H1 (cell line): Measurements from ENCODE around the gene GLB1L2. TPM values are rescaled to one million over a fixed set of nuclear protein-coding genes. Genes with fewer than 3 reads are reported as not detected.
A peak's percentile ranks its signal among the peaks of the same experiment; 100 is the strongest.

Source experiments
- CTCF ChIA-PET: fragments of 300-600 bp; sonication (Branson Sonifier 250); formaldehyde crosslinking; loops from one replicate; lab custom pipeline; 2021; ENCODE audit not compliant: partially characterized antibody; lab: Charles Lee
- POLR2A ChIA-PET: fragments of 300-600 bp; sonication (Branson Sonifier 250); formaldehyde crosslinking; loops from one replicate; lab custom pipeline; 2021; ENCODE audit warnings: inconsistent platforms; ENCODE audit not compliant: partially characterized antibody; lab: Charles Lee
- DNase-seq, 2 experiments: peaks; one replicate each; pipeline versions ENCODE4 v3.0.0 to v3.0.0-alpha.2; 2010 to 2022; ENCODE audit warnings: low spot score in 2 of 2, low read depth in 1 of 2, mixed read lengths in 1 of 2
- FAIRE-seq: peaks from 2 replicates; lab custom pipeline; 2011; peaks lifted over from hg19 to GRCh38; lab: Jason Lieb, UNC
- H2AFZ ChIP-seq: 2 replicates; pipeline ENCODE4 v1.8.1; 2012; ENCODE audit warnings: low read length, inconsistent platforms
- H2AK5ac ChIP-seq: 2 replicates; pipeline ENCODE4 v1.6.1; 2013; ENCODE audit warnings: low read depth, low read length
- H2BK120ac ChIP-seq: replicated peaks from 2 replicates; pipeline ENCODE3; 2013; ENCODE audit warnings: low read depth, low read length, inconsistent platforms
- H2BK12ac ChIP-seq: 2 replicates; pipeline ENCODE4 v1.6.1; 2013; ENCODE audit warnings: low read depth, low read length
- H2BK15ac ChIP-seq: 2 replicates; pipeline ENCODE4 v1.6.1; 2013; ENCODE audit warnings: low read length
- H2BK20ac ChIP-seq: 2 replicates; pipeline ENCODE4 v1.6.1; 2013; ENCODE audit warnings: low read length
- H2BK5ac ChIP-seq: 2 replicates; pipeline ENCODE4 v1.6.1; 2013; ENCODE audit warnings: low read depth, low read length
- H3K14ac ChIP-seq: 2 replicates; pipeline ENCODE4 v1.6.1; 2013; ENCODE audit warnings: inconsistent platforms; ENCODE audit not compliant: insufficient read length
- H3K18ac ChIP-seq: 2 replicates; pipeline ENCODE4 v1.6.1; 2013; ENCODE audit warnings: low read length; ENCODE audit errors: extremely low read depth
- H3K23ac ChIP-seq: 2 replicates; pipeline ENCODE4 v1.6.1; 2013; ENCODE audit warnings: inconsistent platforms; ENCODE audit not compliant: insufficient read length
- H3K23me2 ChIP-seq: 2 replicates; pipeline ENCODE4 v1.6.1; 2013; ENCODE audit warnings: low read depth, low read length
- H3K27ac ChIP-seq: 2 replicates; pipeline ENCODE4 v1.6.1; 2011; ENCODE audit warnings: low read depth, low read length, inconsistent platforms
- H3K27me3 ChIP-seq, 4 experiments: replicated peaks in 1 of 4; 1 replicate in 1 of 4; 2 replicates in 3 of 4; pipeline versions ENCODE4 v1.6.1 to v1.8.1; 2011 to 2013; ENCODE audit warnings: low read length in 3 of 4, mild to moderate bottlenecking in 3 of 4, inconsistent platforms in 2 of 4, mixed read lengths in 2 of 4, moderate library complexity in 1 of 4; ENCODE audit not compliant: control insufficient read depth in 3 of 4, insufficient read depth in 3 of 4; ENCODE audit errors: extremely low read depth in 1 of 4
- H3K36me3 ChIP-seq, 4 experiments: 2 replicates each; pipeline versions ENCODE4 v1.6.1 to v1.8.1; 2011 to 2013; ENCODE audit warnings: mild to moderate bottlenecking in 4 of 4, low read length in 3 of 4, moderate library complexity in 2 of 4, control low read depth in 1 of 4, inconsistent platforms in 1 of 4; ENCODE audit not compliant: insufficient read depth in 4 of 4, control insufficient read depth in 2 of 4
- H3K4ac ChIP-seq: replicated peaks from 2 replicates; pipeline ENCODE3; 2013; ENCODE audit warnings: low read length, low read depth, mixed read lengths, inconsistent platforms; ENCODE audit not compliant: insufficient read length
- H3K4me1 ChIP-seq, 4 experiments: replicated peaks in 1 of 4; 1 replicate in 1 of 4; 2 replicates in 3 of 4; pipeline versions ENCODE4 v1.6.1 to v1.8.1; 2011 to 2013; ENCODE audit warnings: low read length in 3 of 4, inconsistent platforms in 2 of 4, mixed read lengths in 1 of 4; ENCODE audit not compliant: insufficient read depth in 4 of 4, control insufficient read depth in 3 of 4
- H3K4me2 ChIP-seq, 2 experiments: 2 replicates each; pipeline versions ENCODE4 v1.6.1 to v1.8.1; 2011 to 2013; ENCODE audit warnings: low read depth in 2 of 2, low read length in 2 of 2, control low read depth in 1 of 2, inconsistent platforms in 1 of 2, mild to moderate bottlenecking in 1 of 2; ENCODE audit not compliant: insufficient read depth in 1 of 2
- H3K4me3 ChIP-seq, 4 experiments: fragments of 200-600, 300-600 bp in 1 of 4; sonication (generic), shearing (Covaris generic), sonication (Bioruptor Twin) in 1 of 4; 2 replicates each; pipeline versions ENCODE4 v1.5.1 to v1.8.1; 2011 to 2016; ENCODE audit warnings: low read length in 4 of 4, low read depth in 3 of 4, control low read depth in 2 of 4, inconsistent platforms in 2 of 4, mild to moderate bottlenecking in 2 of 4, mixed read lengths in 1 of 4, moderate library complexity in 1 of 4; ENCODE audit not compliant: insufficient read depth in 2 of 4; ENCODE audit errors: extremely low read depth in 1 of 4
- H3K56ac ChIP-seq: replicated peaks from 2 replicates; pipeline ENCODE3; 2013; ENCODE audit warnings: low read depth, mild to moderate bottlenecking, mixed read lengths, low read length, inconsistent platforms; ENCODE audit not compliant: insufficient read length
- H3K79me1 ChIP-seq: 2 replicates; pipeline ENCODE4 v1.6.1; 2013; ENCODE audit warnings: low read depth, low read length, control low read depth
- H3K79me2 ChIP-seq, 2 experiments: 2 replicates each; pipeline versions ENCODE4 v1.6.1 to v1.8.1; 2012 to 2013; ENCODE audit warnings: low read length in 2 of 2, mild to moderate bottlenecking in 2 of 2, inconsistent platforms in 1 of 2; ENCODE audit not compliant: insufficient read depth in 2 of 2, control insufficient read depth in 1 of 2
- H3K9ac ChIP-seq, 4 experiments: replicated peaks in 1 of 4; 1 replicate in 1 of 4; 2 replicates in 3 of 4; pipeline versions ENCODE4 v1.6.1 to v1.8.1; 2011 to 2013; ENCODE audit warnings: low read depth in 3 of 4, low read length in 3 of 4, control low read depth in 2 of 4, mild to moderate bottlenecking in 2 of 4, moderate library complexity in 2 of 4, inconsistent platforms in 1 of 4; ENCODE audit errors: extremely low read depth in 1 of 4
- H3K9me3 ChIP-seq, 2 experiments: 2 replicates each; pipeline versions ENCODE4 v1.6.1 to v1.8.1; 2012 to 2013; ENCODE audit warnings: mild to moderate bottlenecking in 2 of 2, moderate library complexity in 2 of 2, control low read depth in 1 of 2, inconsistent platforms in 1 of 2, low read depth in 1 of 2, low read length in 1 of 2, mixed read lengths in 1 of 2; ENCODE audit not compliant: insufficient read depth in 2 of 2
- H4K20me1 ChIP-seq, 2 experiments: replicated peaks in 1 of 2; 2 replicates each; pipeline versions ENCODE3 to v1.8.1; 2011 to 2013; ENCODE audit warnings: inconsistent platforms in 2 of 2, low read length in 2 of 2, mild to moderate bottlenecking in 1 of 2; ENCODE audit not compliant: insufficient read depth in 2 of 2, control insufficient read depth in 1 of 2
- H4K5ac ChIP-seq: 2 replicates; pipeline ENCODE4 v1.6.1; 2013; ENCODE audit warnings: low read length, low read depth, mixed read lengths, inconsistent platforms; ENCODE audit not compliant: insufficient read length
- H4K8ac ChIP-seq: 2 replicates; pipeline ENCODE4 v1.8.0; 2013; ENCODE audit warnings: mild to moderate bottlenecking, moderate library complexity, low read length, inconsistent platforms; ENCODE audit not compliant: insufficient read depth; ENCODE audit errors: extremely low read depth
- H4K91ac ChIP-seq: replicated peaks from 2 replicates; pipeline ENCODE3; 2013; ENCODE audit warnings: low read length, mixed read lengths, inconsistent platforms; ENCODE audit not compliant: insufficient read length
- ATF3 ChIP-seq: IDR thresholded peaks from 2 replicates; pipeline ENCODE4 v1.6.1; 2011; ENCODE audit warnings: low read depth, mild to moderate bottlenecking, low read length; ENCODE audit not compliant: insufficient read depth
- CBX8 ChIP-seq: fragments of 300-800, 300-1000 bp; sonication (generic); IDR thresholded peaks from 2 replicates; pipeline ENCODE4 v1.7.1; 2016; ENCODE audit warnings: low read depth, low read length, borderline replicate concordance
- CTCF ChIP-seq, 3 experiments: IDR thresholded peaks; 1 replicate in 2 of 3; 2 replicates in 1 of 3; pipeline versions ENCODE4 v1.5.1 to v1.6.1; 2011; ENCODE audit warnings: low read length in 3 of 3, mild to moderate bottlenecking in 3 of 3, inconsistent platforms in 2 of 3, low read depth in 1 of 3, moderate library complexity in 1 of 3; ENCODE audit not compliant: insufficient read depth in 1 of 3; ENCODE audit errors: control extremely low read depth in 1 of 3
- EP300 ChIP-seq, 2 experiments: IDR thresholded peaks; 1 replicate in 1 of 2; 2 replicates in 1 of 2; pipeline ENCODE4 v1.6.1; 2011 to 2012; ENCODE audit warnings: low read depth in 2 of 2, low read length in 2 of 2, mild to moderate bottlenecking in 2 of 2, borderline replicate concordance in 1 of 2, inconsistent platforms in 1 of 2, moderate library complexity in 1 of 2
- JUND ChIP-seq: IDR thresholded peaks from 2 replicates; pipeline ENCODE4 v1.6.1; 2011; ENCODE audit warnings: mild to moderate bottlenecking, improper control_type of control experiment, low read length
- KDM5A ChIP-seq: fragments of 200-600 bp; IDR thresholded peaks from 2 replicates; pipeline ENCODE4 v1.7.1; 2012; ENCODE audit warnings: mild to moderate bottlenecking, low read length, inconsistent platforms, mixed read lengths
- RAD21 ChIP-seq, 2 experiments: IDR thresholded peaks in 1 of 2; conservative IDR thresholded peaks in 1 of 2; 2 replicates each; pipeline ENCODE4 v1.6.1; 2011; ENCODE audit warnings: low read depth in 2 of 2, low read length in 2 of 2, improper control_type of control experiment in 1 of 2, inconsistent platforms in 1 of 2, mild to moderate bottlenecking in 1 of 2, moderate library complexity in 1 of 2
- RXRA ChIP-seq: IDR thresholded peaks from 2 replicates; pipeline ENCODE4 v1.6.1; 2011; ENCODE audit warnings: low read depth, mild to moderate bottlenecking, low read length, moderate library complexity; ENCODE audit not compliant: insufficient read depth
- SIN3A ChIP-seq, 2 experiments: IDR thresholded peaks in 1 of 2; conservative IDR thresholded peaks in 1 of 2; 2 replicates each; pipeline ENCODE4 v1.6.1; 2011 to 2012; ENCODE audit warnings: low read length in 2 of 2, improper control_type of control experiment in 1 of 2, low read depth in 1 of 2, mild to moderate bottlenecking in 1 of 2
- TEAD4 ChIP-seq: IDR thresholded peaks from 2 replicates; pipeline ENCODE4 v1.6.1; 2012; ENCODE audit warnings: low read depth, low read length, inconsistent platforms, mixed read lengths
- WGBS, 2 experiments: shearing (Covaris generic) in 1 of 2; methylation state at CpG; one replicate each; pipeline versions ENCODE4 v1.1.6 to v1.1.7; 2013 to 2015; ENCODE audit warnings: low lambda C conversion rate in 2 of 2, mixed read lengths in 2 of 2, inconsistent platforms in 1 of 2, low coverage in 1 of 2, missing lambda C conversion rate in 1 of 2; ENCODE audit not compliant: insufficient replicate concordance in 2 of 2, insufficient coverage in 1 of 2, insufficient read length in 1 of 2; ENCODE audit errors: extremely low coverage in 1 of 2, missing lambda C conversion rate in 1 of 2; 5-methylcytosine and 5-hydroxymethylcytosine counted together
- polyA plus RNA-seq, 7 experiments: library from polyadenylated mRNA; depleted of rRNA in 3 of 7; stranded (reverse) in 5 of 7; unstranded in 2 of 7; fragments of >200 nt in 5 of 7; fragments of 200-250 nt in 2 of 7; gene quantifications; 1 replicate in 5 of 7; 2 replicates in 1 of 7; 4 replicates in 1 of 7; pipeline versions ENCODE4 v1.2.1 to v1.2.3, GENCODE V29; 2011 to 2013; ENCODE audit warnings: missing spikeins in 2 of 7, mixed read lengths in 2 of 7
- total RNA-seq: library from RNA; stranded (reverse); fragmentation: NEBNext Ultra II Directional; extraction: Animal tissue kit (Norgen Biotek cat#: 25700); gene quantifications from 2 replicates; pipeline ENCODE4 v1.2.1, GENCODE V29; 2021

Gene GLB1L2
- total and polyA plus RNA-seq, 2 of the 8 experiments (the other 6 are each of a cell fraction or from before 2014, with no cell fraction given), result 4.4 to 7.9 TPM

DNA sequence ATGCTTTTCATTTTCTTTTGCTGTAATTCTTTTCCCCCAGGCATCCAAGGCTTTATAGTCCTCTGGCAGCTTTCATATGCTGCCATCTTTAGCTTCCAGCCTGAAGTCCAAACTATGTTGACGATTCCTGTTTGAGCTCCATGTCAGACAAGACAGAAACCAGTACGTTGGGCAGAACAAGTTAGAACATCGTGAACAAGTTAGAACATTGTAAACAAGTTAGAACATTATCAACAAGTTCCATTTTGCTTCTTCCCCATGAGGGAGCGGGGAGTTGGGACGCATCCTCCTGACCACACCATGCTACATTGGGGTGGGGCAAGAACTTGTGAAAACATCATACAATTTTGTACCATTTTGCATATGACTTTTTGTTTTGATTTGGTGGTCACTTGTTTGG, 23.9 kb downstream of the GLB1L2 start:
- peak; percentile 55 for FAIRE-seq
- H4K8ac ChIP-seq, result no peak overlapping the region
- CTCF ChIA-PET, result interaction anchor here (1.0 kb wide), 1 partner anchor 12 kb away, joined by 4 read pairs; no protein-coding TSS in a partner anchor
- TF ChIP-seq ATF3 (no peak), KDM5A (no peak), RAD21 (IDR thresholded peaks at IDR 0.05 in 1 of 2, conservative IDR thresholded peaks at IDR 0.05 in 1 of 2; ENCODE audit: low read depth in 2 of 2, low read length in 2 of 2) (no peak), CBX8 (no peak), EP300 (IDR thresholded peaks at IDR 0.05; ENCODE audit: borderline replicate concordance in 1 of 2, low read depth in 2 of 2, low read length in 2 of 2) (no peak), CTCF (IDR thresholded peaks at IDR 0.05; ENCODE audit: control extremely low read depth in 1 of 3, insufficient read depth in 1 of 3, low read depth in 1 of 3, low read length in 3 of 3) (no peak), RXRA (no peak), TEAD4 (no peak), JUND (no peak), SIN3A (conservative IDR thresholded peaks at IDR 0.05 in 1 of 2, IDR thresholded peaks at IDR 0.05 in 1 of 2; ENCODE audit: low read depth in 1 of 2, low read length in 2 of 2) (no peak)

More for the DNA sequence above, 23.9 kb downstream of the GLB1L2 start:
- Histone ChIP-seq H3K79me1 (no peaks in the 10 kb centered on the region), H3K27me3 (peaks cover 0 to 12% (median 4%) of the 10 kb centered on the region in 4 experiments; a peak in 6 of 7 replicates), H2AFZ (no peak overlapping the region), H4K91ac (no peak overlapping the region), H3K4ac (no peak overlapping the region), H2BK15ac (no peak overlapping the region), H3K14ac (no peak overlapping the region), H3K23ac (no peak overlapping the region), H3K9me3 (no peaks in the 10 kb centered on the region), H3K36me3 (no peaks in the 10 kb centered on the region), H3K9ac (no peak overlapping the region), H3K4me1 (no peaks in the 10 kb centered on the region), H2BK120ac (no peak overlapping the region), H3K23me2 (no peaks in the 10 kb centered on the region), H3K79me2 (no peaks in the 10 kb centered on the region), H3K27ac (no peak overlapping the region), H4K20me1 (no peaks in the 10 kb centered on the region), H2AK5ac (no peak overlapping the region), H3K56ac (no peak overlapping the region), H4K5ac (no peak overlapping the region), H3K4me3 (no peak overlapping the region), H3K18ac (no peak overlapping the region), H2BK12ac (no peak overlapping the region), H3K4me2 (no peak overlapping the region), H2BK20ac (no peak overlapping the region), H2BK5ac (no peak overlapping the region)
- 95% methylated on average over 5 of the region's 5 CpGs; no CpG with 5 or more reads in 1 of the 2 experiments for WGBS, 2 experiments
- DNase-seq, result no peak
- POLR2A ChIA-PET, result interaction anchor here (1.4 kb wide), 1 partner anchor 17 kb away, joined by 3 read pairs; no protein-coding TSS in a partner anchor
